ENCODE measurements around the gene LDLRAP1.
"Not testable (repeated sequence)": the region's sequence is repeated elsewhere in the genome, so short reads cannot be mapped to it uniquely, and the experiment has no call there.

The LDLRAP1 gene

DNA sequence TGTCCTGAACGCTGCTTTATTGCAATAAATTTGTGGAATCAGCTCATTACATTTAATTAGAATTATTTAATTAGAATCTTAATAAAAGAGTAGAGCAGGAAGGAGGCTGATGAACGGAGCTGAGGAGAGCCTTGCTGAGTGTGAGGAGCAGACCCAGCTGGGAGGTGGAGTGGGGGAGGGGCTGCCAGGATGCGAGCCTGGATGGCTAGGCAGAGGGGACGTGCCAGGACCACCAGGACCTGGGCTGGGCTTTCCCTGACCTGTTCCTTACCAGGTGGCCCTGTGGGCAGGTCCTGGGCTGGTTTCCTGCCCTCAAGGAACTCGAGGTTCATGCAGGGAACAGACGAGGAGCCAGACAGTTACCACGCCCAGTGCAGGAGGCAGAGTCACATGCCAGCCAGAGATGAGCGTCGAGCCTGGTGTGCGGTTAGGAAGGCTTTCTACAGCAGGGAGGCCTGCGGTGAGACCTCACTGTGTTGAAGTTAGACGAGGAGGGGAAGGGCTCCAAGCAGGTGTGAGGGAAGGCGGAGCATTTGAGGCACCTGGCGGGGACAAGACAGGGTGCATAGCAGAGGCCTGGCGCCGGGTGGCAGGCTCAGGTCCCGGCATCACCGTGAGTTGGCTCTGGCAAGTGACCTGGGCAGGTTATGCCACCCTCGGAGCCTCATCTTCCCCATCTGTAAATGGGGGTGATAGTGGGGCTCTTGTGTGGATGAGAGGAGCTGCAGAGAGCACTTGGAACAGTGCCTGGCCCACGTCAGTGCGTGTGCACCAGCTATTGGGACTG, 33.9 kb downstream of the LDLRAP1 start:
- no peak for DNase-seq (ENCODE audit: low read depth)

DNA sequence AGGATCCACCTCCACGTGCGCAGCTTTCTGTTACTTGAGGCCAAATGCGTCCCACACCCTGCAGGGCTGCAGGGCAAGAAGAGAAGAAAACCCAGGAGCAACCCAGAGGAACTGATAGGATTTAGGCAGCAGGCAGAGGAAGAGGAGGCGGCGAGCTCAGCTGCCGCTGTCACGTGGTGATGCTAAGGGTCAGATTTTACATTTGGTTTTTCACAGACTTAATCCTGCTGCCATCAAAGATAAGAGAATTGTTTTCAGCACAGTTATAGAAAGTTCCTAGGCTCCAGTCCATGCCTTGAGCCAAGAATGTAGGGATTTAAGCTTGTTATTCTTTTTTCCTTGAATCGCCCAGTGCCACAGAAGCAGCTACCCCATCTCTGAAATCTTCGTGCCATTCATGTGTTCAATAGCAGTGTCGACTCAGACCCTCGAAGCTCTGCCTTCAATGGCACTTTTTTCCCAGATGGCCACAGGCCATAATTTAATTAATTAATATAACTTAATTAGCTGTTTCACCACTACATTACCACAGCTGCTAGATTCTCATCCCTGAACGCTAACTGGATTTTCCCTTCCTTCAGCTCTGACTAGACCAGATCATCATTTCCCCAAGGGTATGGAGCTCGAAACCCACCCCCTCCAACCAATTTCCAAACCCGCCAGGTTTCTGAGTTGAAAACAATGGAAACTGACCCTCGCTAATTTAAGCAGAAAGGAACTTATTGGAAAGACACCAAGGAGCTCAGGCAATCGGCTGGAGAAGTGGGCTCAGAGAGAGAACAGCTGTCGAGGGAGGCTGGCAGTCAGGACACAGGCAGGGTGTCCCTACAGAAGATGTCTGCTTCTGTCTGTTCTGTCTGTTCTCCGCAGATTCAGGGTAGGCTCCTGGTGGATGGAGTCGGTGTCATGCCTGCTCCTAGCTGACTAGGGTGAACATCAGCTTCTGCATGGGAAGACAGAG, 36.2 kb downstream of the LDLRAP1 start:
- DNase-seq (ENCODE audit: low read depth) = no peak

DNA sequence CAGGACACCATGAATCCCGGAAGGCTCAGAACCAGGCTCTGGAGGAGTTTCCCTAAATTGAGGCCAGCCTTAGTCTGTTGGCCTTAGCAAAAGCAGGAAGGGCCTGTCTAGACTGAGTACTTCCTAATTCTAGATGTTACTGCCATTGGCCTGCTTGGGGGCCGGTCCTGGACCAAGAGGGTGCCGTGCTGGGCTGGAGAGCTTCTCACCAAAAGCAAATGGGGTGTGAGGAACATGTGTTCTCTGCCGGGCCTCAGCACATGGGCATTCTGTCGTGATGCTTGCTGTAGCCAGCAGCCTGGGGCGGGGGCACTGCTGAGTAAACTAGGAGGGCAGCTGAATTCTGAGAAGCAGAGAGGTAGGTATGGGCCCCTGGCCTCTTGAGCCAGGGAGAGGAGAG, 37.5 kb downstream of the LDLRAP1 start:
- DNase-seq (ENCODE audit: low read depth) = no peak

DNA sequence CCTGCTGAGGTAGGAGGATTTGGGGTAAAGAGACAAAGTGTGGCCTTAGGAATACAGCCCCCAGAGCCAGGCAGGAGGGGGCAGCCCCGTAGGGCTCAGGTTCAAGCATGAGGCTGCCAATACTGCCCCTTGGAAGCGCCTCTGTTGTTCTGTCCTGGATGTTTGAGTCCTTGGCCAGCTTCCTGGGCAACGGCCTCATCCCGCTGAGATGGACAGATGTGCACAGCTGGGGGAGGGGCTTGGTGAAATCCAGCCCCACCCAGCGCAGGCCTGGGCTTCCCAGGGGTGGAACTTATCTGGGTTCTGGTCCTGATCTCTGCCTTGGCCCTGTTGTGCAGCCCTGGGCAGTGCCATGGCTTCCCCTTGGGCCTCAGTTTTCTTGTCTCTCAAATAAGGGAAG, 38.4 kb downstream of the LDLRAP1 start:
- DNase-seq (ENCODE audit: low read depth) = no peak

DNA sequence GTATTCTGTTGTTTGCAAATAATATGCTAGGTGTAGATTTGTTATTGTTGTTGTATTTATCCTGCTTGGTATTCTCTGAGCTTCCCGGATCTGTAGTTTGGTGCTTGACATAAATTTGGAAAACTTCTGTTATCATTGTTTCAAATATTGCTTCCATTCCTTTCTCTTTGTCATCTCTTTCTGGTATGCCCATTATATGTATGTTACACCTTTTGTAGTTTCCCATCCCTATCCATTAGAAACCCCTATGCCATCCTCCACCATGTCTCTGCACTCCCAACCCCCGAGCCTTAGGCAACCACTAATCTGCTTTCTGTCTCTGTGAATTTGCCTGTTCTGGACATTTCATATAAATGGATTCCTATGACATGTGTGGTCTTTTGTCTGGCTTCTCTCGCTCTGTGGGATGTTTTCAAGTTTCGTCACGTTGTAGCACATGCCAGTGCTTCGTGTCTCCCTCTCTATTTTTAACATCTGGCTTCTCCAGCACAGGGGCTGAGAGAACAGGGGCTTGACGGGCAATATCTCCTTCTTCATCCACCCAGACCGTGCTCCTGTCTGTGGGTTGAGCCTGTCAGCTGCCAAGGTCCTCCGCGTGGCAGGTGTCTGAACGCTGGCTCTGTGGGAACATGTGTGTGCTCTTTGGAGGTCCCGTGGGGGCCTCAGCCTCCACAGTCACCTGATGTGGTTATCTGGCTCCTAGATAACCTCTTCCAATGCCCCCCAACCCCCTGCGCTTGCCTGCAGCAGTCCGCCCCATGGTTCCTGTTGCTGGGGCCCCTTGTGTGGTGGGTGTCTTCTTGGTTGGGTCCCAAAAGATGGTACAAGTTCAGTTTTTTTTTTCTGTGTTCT, 40.3 kb downstream of the LDLRAP1 start:
- DNase-seq (ENCODE audit: low read depth) = no peak

DNA sequence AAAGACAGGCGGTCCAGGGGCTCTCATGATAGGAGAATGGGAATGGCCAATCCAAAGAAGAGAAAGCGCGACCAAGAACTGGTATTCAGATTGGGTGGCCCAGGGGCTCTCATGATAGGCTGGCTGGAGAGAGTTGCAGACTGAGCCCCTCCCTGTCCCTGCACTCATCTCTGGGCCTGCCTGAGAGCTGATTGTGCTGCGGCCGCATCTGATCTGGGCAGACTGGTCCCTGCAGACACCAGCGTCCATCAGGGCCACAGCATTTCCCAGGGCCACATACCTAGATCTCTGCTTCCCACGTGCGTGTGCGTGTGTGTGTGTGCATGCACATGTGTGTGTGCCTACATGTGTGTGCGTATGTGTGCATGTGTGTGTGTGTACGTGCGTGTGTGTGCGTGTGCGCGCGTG, 42.8 kb downstream of the LDLRAP1 start:
- no peak for DNase-seq (ENCODE audit: low read depth)

DNA sequence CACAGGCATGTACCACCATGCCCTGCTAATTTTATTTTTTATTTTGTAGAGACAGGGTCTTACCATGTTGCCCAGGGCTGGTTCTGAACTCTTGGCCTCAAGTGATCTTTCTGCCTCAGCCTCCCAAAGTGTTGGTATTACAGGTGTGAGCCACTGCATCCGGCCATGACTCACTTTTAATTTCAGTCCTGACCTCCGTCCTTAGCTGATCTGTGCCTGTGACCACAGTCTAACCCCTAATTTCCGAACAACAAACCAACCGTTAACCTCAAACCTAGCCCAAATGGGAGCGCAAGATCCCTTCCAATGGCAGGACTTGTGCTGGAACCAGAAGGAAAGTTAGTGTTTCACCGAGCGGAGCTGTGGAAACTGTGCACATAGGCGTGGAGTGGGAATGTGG, 43.9 kb downstream of the LDLRAP1 start:
- DNase-seq (ENCODE audit: low read depth) = no peak

DNA sequence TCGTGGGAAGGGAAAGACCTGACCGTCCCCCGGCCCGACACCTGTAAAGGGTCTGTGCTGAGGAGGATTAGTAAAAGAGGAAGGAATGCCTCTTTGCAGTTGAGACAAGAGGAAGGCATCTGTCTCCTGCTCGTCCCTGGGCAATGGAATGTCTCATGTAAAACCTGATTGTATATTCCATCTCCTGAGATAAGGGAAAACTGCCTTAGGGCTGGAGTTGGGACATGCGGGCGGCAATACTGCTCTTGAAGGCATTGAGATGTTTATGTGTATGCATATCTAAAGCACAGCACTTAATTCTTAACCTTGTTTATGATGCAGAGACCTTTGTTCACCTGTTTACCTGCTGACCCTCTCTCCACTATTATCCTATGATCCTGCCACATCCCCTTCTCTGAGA, 44.8 kb downstream of the LDLRAP1 start:
- DNase-seq (ENCODE audit: low read depth) = not testable (repeated sequence)

DNA sequence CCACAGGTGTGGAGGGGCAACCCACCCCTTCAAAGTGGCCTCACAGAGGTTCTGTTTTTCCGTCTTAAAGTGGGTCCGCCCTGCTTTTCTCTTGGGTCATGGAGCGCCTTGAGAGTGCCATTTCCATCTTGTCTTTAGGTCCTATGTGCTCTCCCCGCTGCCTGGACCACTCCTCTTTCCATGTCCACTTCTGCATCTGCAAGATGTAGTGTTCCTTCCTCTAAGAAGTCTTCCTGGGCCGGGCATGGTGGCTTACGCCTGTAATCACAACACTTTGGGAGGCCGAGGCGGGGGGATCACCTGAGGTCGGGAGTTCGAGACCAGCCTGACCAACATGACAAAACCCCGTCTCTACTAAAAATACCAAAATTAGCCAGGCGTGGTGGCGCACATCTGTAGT, 45.4 kb downstream of the LDLRAP1 start:
- DNase-seq (ENCODE audit: low read depth) = not testable (repeated sequence)

DNA sequence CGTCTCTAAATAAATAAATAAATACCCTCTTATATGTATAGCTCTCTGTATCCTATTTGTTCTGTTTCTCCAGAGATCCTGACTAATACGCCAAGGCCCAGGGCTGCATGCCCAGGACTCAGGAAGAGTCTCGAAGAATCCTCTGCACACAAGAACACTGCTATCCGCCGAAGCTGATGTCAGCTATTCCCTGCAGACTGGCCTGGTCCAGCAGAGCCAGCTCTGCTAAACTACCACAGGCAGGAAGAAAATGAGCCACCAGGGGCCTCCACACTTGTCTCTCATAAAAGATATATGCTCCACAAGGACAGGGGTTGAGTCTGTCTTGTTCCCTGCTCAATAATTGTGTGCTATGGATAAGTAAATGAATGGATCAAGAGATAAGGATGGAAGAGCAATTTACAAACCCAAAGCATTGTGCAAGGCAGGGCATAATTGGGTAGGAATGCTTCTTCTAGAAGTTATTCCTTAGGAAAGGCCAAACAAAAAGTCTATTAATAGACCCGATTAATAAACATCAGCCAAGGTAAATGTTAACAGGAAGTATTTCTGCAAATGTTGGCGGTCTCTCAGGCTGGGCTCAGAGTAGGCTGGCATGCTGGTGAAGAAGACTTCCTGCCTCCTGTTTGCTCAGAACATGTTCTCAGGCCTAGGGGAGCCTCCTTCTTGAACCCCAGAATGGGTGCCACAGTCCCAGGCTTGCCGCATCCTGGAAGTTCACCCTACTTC, 46.9 kb downstream of the LDLRAP1 start:
- DNase-seq (ENCODE audit: low read depth) = no peak

DNA sequence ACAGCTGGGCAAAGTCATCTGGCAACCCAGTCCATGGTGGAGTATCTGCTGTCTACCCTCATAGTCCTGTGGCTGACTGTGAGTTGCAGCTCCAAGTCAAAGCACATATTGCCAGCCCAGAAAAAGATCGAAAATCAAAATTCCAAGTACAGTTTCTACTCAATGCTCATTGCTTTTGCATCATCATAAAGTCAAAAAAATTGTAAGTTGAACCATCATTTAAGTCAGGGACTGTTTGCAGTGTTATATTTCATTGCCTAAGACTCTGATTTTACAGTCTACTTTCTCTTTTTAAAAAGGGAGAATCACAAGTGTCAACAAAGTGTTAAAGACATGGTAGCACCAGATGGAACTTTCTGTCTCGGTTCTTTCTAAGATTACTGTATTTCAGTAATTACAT, 50.5 kb downstream of the LDLRAP1 start:
- DNase-seq (ENCODE audit: low read depth) = no peak

DNA sequence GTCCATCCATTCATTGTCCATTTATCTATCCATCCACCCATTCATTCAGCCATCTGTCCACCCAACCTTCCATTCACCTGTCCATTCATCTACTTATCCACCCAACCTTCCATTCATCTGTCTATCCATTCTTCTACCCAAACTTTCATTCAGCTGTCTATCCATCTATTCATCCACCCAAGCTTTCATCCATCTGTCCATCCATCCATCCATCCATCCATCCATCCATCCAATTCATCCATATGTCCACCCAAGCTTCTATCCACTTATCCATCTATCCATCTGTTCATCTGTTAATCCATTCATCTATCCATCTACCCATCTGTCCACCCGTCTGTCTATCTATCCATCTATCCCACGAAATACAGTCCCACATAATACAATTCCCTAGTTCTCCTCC, 51.6 kb downstream of the LDLRAP1 start:
- DNase-seq (ENCODE audit: low read depth) = no peak

DNA sequence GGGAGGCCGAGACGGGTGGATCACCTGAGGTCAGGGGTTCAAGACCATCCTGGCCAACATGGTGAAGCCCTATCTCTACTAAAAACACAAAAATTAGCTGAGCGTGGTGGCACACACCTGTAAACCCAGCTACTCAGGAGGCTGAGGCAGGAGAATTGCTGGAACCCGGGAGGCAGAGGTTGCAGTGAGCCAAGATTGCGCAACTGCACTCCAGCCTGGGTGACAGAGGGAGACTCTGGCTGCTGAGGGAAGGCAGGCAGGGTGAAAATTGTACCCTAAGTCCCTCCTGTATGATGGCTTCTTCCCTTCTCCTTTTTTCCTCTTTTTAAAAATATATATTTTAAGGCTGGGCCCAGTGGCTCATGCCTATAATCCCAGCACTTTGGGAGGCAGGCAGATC, 53.2 kb downstream of the LDLRAP1 start:
- DNase-seq (ENCODE audit: low read depth) = not testable (repeated sequence)

DNA sequence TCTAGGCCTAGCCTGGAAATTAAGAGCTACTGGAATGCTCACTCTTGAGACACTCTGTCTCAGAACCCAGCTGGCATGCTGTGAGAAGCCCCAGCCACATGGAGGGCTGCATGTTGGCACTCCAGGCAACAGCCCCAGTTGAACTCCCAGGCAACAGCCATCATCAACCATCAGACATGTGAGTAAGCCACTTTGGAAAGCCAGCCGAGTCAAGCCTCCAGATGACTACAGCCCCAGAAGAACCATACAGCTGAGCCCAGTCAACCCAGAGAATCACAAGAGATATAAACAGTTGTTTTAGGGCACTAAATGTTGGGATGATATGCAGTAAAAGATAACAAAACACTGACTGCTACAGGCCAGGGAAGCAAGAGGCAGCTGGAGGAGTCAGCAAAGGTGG, 55.5 kb downstream of the LDLRAP1 start:
- no peak for DNase-seq (ENCODE audit: low read depth)

DNA sequence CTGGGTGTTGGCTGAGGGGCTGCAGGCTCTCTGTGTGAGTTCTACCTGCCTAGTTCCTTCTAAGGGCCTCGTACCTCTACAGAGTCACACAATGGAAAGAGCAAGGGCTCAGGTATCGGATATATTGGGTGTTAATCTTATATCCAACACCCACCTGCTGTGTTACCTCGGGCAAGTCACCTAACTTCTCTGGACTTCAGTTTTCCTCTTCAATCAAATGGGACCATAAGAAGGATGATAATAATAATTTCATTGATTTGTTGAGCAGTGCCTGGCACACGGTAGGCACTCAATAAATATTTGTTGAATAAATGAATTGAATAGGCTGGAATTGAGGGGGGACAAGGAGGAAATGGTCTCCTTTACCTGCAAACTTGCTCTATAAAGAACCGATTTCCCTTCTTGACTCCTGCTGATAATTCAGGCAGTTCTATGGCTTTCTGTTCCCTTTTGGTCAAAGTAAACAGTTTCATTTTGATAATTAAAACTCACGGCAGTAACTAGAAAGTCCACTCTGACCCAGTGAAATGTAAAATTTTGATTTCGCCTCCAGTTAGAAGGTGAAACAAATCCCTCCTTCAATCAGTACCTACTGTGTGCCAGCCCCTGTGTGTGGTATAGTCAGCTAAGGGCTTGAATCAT, 56.7 kb downstream of the LDLRAP1 start:
- no peak for DNase-seq (ENCODE audit: low read depth)

DNA sequence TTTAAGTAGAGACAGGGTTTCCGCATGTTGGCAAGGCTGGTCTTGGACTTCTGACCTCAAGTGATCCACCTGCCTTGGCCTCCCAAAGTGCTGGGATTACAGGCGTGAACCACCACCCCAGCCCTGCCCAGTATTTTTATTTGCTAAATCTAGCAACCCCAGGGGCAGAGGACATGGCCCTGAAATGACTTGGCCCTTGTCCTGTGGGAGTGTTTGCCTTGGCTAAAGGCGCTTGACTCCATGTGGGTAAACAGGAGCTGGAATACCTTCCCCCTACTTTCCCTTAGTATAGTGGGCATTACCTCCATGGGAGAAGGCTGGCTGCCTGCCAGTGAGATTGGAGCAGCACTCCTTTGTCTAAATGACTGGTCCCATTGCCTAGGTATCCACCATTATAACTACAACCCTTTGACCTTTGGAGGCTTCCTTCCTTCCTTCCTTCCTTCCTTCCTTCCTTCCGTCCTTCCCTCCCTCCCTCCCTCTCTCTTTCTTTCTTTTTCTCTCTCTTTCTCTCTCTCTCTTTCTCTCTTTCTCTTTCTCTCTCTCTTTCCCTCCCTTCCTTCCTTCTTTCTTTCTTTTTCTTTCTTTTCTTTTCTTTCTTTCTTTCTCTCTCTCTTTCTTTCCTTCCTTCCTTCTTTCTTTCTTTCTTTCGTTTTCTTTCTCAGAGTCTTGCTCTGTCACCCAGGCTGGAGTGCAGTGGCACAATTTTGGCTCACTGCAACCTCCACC, 57.7 kb downstream of the LDLRAP1 start:
- not testable (repeated sequence) for DNase-seq (ENCODE audit: low read depth)

DNA sequence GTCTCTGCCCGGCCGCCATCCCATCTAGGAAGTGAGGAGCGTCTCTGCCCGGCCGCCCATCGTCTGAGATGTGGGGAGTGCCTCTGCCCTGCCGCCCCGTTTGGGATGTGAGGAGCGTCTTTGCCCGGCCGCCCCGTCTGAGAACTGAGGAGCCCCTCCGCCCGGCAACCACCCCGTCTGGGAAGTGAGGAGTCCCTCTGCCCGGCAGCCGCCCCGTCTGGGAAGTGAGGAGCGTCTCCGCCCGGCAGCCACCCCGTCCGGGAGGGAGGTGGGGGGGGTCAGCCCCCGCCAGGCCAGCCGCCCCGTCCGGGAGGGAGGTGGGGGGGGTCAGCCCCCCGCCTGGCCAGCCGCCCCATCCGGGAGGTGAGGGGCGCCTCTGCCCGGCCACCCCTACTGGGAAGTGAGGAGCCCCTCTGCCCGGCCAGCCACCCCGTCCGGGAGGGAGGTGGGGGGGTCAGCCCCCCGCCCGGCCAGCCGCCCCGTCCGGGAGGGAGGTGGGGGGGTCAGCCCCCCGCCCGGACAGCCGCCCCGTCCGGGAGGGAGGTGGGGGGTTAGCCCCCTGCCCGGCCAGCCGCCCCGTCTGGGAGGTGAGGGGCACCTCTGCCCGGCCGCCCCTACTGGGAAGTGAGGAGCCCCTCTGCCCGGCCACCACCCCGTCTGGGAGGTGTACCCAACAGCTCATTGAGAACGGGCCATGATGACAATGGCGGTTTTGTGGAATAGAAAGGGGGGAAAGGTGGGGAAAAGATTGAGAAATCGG, 60.6 kb downstream of the LDLRAP1 start:
- not testable (repeated sequence) for DNase-seq (ENCODE audit: low read depth)

DNA sequence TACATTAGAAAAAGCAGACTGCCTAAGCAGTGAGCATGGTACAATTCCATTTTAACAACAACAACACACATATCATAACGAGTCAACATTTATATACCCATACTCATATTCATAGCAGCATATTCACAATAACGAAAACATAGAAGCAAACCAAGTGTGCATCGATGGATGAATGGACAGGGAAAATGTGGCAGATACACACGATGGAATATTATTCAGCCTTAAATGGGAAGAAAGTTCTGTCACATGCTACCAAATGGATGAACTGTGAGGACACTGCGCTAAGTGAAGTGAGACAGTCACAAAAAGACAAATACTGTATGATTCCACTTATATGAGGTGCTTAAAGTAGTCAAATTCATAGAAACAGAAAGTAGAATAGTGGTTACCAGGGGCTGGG, 63.7 kb downstream of the LDLRAP1 start:
- DNase-seq (ENCODE audit: low read depth) = no peak

DNA sequence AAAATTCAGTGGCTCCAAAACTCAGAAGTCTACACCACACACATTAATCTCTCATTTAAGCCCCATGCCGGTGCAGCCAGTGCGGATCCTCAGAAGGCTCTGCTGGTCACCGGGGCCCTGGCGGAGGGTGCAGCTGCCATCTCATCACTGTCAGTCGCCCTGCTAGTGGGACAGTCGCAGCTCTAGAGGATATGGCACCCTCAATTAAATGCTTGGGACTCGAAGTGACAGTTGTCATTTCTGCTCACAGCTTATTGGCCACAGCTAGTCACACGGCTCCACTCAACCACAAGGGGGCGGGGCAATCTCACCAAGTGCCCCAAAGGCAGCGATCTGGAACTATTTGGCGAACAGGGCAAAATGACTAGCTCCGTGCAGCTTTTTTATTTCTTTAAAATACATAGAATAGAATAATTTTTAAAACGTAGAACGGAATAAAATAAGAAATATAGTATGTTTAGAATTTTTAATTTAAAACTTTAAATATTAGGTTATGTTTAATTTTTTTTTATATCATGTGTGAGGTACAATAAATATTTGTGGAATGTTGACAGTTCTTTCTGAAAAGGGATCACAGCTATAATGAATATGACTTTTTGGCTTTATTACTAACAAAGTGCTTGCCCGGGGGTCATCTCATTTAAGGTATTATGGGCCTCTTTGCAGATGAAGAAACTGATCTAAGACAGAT, 65.2 kb downstream of the LDLRAP1 start:
- peak; percentile 55 for DNase-seq (ENCODE audit: low read depth)

Measured in fibroblast of the conjunctiva (primary cell).